OCI-M1 (cell line): ENCODE measurements around the gene DNAJB4.
"Not testable (repeated sequence)": the region's sequence is repeated elsewhere in the genome, so short reads cannot be mapped to it uniquely, and the experiment has no call there.

ENCODE experiments used
- DNase-seq: peaks from one replicate; lab custom pipeline; 2025; lab: John Stamatoyannopoulos, UW

DNAJB4 gene

DNA sequence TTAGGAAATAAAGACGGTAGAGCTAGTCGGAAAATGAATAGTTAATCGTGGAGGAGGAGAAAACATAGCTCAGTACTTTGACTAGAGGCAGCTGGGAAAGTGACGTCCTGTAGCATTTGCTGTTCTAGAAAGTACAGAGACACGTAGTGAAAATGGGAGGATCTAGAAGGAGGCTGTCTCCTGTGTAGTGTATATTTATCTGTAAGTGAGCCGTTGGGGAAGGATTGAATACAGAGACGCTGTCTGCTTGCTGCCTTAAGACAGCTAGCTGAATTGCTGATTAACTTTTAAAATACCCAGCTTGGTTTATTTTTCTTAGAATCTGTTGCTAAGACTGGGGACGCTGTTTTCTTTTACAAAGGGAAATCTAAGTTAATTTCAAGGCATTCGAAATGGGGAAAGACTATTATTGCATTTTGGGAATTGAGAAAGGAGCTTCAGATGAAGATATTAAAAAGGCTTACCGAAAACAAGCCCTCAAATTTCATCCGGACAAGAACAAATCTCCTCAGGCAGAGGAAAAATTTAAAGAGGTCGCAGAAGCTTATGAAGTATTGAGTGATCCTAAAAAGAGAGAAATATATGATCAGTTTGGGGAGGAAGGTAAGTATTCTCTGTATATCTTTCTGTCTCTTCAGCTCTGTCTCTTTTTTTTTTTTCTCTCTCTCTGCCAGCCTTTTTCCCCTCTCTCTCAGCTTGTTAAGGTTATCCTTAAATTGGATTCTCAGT is at the start of gene DNAJB4:
Gene DNAJB4 (plus strand): TSS at position 221 of the 729 bp plus-strand sequence. CDS start 172 bp downstream, at position 393.
- peak; percentile 99 for DNase-seq

DNA sequence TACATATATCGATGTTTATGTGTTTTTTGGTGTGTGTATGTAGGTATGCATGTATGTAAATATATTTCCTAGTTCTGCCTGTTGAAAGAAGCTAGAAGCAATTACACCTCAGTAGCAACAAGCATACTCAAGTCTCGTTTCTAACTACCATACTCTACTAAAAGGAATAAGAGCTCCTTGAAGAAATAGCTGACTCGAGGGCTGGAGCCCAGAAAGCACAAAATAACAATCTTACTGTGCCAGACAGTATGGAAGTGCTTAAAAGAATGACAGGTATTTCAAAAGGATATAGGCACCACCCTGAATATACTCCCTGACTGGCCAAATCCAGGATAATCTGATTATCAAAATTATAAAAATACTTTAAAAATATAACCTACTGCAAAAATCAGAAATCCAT is 49.0 kb upstream of the DNAJB4 start:
- DNase-seq = no peak

DNA sequence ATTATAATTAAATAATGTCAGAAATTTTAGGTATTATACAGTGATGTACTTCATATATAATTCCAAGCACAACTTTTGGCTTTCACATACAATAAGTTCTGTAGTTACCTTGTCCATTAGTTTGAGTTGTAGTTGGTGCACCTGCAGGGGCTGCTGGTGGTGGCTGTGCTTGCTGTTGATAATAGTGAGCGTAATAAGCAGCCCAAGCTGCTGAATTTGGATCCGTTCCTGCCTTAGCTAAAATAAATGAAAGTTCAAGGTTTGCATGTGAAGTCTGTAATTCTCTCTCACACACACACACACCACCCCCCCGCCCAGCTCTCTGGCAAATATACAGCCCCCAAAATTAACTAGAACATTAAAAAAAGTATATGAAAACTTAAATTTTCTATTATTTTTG is 48.3 kb upstream of the DNAJB4 start:
- no peak for DNase-seq

DNA sequence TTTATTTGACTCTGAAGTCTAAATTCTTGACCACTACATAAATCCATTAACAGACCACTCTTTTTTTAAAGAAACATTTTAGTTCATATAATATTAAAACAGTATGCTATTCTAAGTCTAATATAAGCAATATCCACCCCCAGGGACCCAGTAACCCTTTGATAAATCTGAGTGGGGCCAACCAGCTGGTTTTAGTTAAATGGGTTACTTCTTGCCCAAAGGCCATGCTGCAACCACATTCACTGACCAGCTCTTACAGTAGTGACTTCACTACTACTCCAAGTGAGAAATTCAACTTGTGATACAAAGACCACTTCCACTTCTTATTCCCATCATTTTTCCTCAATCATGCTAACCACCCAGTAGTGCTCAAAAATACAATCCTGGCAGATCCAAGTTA is 46.3 kb upstream of the DNAJB4 start:
- no peak for DNase-seq

DNA sequence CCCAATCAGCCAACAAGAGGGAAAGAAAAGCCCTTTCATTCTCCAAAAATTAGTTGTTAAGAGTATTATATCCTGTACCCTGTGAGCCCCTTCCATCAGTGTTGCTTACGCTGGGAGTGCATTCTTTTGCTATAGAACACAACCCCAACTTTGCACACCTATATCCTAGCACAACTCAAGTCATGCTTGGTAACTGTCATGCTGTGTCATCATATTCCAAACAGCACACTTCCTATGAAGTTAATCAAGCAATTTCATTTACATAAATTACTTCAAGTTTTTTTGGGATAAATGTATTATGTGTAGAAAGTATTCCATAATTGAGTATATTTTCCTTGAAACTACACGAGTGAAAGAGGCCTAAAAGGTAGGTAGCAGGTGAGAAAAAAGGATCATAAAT is 45.9 kb upstream of the DNAJB4 start:
- DNase-seq = no peak

DNA sequence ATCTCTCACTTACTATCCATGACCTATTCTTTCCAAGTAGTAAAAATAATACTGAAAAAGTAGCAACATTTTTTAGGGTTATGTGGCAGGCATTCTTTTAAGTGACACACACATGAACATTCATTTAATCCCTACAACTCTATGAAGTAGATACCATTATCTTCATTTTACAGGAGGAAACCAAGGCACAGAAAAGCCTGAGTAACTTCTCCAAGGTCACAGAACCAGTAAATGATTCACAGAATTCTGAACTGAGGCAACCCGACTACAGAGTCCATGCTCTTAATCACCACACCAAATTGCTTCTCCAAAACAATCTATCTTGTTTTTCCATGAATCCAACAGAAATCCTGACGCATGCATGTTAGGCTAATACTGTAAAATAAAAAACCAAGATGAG is 43.3 kb upstream of the DNAJB4 start:
- DNase-seq = no peak

DNA sequence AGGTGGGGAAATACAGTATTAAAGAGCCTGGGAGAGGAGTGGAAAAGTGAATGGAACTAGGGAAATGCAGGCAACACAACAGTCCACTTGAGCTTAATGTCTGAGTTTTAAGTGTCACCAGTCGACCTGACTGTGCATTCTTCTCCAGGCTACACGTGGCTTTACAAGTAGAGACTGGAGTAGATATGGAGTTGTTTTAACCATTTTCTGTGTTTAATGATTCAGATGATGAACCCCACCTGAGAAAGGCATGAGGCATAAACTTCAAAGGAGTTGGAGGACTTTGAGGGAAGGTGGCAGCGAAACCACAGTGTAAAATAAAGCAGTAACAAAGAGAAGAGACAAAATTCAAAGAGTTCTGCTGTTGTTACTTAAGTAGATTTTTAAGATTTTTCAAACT is 38.4 kb upstream of the DNAJB4 start:
- no peak for DNase-seq

DNA sequence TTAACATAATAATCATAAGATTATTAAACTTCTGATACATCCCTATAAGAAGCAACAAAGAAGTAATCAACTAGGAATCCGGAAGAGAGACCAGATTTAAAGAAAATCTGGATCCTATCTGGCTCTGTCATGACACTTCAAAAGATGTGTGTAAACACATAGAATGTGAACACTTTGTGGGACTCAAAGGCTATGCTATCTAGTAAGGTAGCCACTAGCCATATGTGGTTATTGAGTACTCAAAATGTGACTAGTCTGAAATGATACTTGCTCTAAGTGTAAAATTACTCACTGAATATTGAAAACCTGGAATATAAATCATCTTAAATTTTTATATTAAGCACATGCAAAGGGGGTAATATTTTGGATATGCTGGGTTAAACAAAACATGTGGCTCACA is 34.5 kb upstream of the DNAJB4 start:
- no peak for DNase-seq

DNA sequence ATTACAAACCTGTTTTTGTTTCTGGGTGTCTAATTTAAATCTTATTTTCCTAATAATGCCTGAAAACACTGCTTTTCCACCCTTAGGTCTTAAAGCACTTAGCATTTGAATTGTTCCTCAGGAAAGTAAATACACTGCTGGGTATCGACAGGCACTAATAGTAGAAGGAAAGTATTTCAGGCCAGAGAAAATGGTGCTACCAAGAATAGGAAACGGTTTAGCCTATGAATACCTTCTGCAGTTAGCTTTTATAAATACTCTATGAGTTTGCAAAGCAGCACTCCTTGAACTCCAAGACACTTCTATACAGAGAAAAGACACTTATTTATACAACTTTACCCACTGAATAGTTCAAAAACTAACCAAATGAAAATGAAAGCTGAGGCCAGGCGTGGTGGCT is 32.7 kb upstream of the DNAJB4 start:
- no peak for DNase-seq

DNA sequence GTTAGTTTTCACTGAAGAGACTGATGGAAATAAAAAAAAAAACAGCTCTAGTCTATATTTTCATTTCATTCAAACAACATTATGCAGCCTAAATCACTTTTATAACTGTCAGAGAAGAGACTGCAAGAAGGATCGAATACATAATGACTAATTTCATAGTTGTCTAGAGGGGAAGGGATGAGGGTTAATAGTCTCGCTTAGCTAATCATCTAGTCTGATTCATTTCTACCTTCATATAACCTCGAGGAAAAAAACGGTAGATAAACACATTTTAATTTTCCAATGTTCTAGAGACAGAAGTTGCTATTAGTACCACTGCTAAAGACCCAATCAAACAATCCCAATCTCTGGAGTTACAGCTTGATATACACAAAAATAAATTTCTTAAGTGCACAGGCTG is 29.4 kb upstream of the DNAJB4 start:
- no peak for DNase-seq

DNA sequence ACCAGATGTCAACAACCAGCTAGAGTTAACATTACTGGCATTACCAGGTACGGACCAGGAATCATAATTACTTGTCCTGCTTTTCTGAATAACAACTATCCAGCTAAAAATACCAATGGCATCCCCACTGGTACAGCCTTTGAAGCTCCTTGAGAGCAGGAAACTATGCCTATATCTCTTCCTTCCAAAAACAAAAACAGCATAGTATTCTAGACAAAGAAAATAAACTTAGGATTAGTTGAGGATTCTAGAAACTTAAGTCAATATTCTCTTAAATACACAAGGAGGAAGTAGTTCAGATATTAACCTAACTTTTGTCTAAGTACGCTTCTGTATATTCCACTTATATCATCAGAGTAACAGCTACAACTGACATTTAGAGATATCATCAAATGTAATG is 28.8 kb upstream of the DNAJB4 start:
- peak; percentile 38 for DNase-seq

DNA sequence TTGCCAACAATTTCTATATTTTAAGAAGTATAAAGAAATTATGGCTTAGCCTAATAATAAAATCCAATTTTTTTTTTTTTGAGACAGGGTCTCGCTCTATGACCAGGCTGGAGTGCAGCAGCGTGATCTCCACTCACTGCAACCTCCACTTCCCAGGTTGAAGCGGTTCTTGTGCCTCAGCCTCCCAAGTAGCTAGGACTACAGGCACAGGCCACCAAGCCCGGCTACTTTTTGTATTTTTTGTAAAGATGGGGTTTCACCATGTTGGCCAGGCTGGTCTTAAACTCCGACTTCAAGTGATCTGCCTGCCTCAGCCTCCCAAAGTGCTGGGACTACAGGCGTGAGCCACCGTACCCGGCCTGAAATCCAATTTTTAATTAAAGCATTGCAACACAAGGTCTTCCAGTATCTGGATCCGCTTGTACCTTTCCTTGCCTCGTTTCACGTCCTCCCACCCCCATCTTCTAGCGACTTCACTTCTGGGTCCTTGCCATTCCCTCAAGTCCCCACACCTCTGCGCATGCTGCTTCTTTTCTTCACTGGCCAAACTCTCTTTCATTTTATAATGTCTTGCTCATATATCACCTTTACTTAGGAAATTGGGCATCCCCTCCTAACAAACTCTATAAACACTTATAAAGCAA is 28.2 kb upstream of the DNAJB4 start:
- DNase-seq = peak; percentile 58

DNA sequence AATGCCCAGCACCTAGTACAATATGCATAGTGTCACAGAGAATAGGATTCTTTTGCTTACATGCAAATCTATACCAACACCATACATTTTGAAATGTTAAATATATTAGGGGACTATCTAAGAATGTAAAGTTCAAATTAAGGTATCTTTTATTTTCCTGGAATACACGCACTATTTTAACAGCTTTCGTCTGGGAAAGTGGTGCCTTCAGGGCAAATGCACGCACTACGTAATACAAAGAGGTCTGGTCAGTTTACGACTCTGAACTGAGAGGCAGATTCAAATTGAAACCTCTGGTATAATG is 26.8 kb upstream of the DNAJB4 start:
- DNase-seq = no peak

DNA sequence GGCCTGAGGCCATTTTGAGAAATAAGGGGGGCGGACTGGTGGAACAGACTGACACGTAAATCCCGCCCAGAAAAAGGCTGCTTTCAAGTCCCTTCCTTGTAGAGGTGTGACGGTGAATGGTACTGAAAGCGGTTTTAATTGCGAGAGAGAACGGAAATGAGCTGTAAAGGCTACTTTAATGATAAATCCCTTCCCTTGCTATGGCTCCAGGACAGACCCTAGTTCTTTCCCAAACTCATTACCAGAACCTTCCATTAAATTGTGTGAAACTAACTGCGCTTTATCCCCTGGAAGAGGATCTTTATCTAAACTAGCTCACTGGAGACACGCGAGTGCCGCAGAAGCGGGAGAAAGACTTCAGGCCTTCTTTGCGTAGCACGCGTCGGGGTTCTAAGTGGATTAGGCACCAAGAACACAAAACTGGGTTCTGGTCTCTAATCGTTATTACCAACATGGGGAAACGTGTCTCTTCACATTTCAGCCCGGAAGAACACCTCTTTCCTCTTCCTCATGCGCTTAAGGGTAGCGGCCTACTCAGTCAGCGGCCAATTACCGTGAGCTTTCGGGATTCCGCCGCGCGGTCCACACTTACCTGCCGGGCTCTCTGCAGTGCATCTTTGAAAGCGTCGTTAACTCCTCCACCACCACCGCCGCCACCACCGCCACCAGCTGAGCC is 26.3 kb upstream of the DNAJB4 start:
- peak; percentile 95 for DNase-seq

DNA sequence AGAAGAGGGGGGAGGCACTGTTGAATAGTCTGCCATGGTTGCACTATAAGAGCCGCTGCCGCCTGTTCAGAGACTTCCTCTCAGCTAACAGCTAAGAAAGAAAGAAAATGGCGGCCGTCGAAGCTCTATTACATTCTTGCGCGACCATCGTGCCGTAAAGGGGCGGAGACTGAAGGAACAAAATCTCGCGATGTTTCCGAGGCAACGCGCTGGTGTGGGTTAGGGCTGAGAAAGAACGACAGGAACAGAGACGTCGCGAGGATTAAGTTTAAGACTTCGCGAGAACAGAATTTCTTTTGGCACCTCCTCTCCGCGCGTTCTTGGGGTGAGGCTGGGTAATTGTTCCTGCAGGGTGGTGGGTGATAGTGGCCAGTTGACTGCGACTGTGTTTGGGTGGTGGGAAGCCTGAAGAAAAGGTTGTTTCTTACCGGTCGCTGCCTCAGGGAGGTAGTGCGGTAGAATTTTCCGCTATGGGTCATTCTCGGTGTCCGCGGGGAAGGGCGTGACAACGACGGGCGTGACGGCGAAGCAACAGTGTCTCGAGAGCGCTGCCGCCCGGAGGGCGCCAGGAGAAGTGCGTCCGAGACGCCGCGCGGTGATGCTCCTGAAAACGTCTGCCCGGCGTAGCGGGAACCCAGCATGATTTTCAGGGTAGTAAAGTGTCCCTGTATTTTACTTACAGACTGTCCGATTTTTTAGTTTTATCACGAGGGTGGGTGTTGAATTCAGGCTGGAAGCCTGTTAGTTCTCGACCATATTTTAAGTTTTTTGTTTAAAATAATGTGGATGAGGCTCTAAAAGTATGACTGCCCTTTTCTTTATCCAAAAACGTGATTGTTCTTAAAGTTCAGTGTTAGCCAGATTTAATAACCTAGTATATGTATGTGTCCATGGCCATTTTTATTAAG is 25.5 kb upstream of the DNAJB4 start, which contains the start of gene FUBP1:
Gene FUBP1 (minus strand): TSS at position 104 of the 908 bp plus-strand sequence. CDS start 68 bp downstream, at position 36.
- DNase-seq = peak; percentile 100

DNA sequence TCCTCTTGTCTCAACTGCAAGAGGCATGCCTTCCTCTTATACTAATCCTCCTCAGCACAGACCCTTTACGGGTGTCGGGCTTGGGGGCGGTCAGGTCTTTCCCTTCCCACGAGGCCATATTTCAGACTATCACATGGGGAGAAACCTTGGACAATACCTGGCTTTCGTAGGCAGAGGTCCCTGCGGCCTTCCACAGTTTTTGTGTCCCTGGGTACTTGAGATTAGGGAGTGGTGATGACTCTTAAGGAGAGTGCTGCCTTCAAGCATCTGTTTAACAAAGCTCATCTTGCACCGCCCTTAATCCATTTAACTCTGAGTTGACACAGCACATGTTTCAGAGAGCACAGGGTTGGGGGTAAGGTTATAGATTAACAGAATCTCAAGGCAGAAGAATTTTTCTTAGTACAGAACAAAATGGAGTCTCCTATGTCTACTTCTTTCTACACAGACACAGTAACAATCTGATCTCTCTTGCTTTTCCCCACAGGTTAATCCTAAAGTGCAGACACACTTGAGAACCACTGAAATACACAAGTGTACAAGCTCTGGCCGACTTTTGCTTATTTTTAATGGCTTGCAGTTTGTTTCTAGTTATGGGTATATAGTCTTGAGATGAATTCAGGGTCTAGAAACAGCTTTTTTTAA is 21.3 kb upstream of the DNAJB4 start:
- DNase-seq = not testable (repeated sequence)

DNA sequence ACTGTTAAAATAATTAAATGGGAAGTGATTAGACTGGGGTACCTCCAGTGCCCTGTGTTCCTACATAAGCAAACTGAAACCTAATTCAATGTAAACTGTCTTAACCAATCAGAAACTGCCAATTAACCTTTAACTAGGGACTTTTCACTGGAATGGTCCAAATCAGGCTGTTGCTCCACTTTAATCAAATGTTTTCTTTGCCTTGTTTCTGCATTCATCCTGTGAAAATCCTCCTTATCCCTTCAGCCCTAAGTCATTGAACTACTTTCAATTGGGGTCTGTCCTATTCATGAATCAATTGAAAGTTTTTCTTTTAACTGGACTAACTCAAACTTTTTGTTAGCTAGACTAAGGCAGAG is 20.8 kb upstream of the DNAJB4 start:
- peak; percentile 15 for DNase-seq

DNA sequence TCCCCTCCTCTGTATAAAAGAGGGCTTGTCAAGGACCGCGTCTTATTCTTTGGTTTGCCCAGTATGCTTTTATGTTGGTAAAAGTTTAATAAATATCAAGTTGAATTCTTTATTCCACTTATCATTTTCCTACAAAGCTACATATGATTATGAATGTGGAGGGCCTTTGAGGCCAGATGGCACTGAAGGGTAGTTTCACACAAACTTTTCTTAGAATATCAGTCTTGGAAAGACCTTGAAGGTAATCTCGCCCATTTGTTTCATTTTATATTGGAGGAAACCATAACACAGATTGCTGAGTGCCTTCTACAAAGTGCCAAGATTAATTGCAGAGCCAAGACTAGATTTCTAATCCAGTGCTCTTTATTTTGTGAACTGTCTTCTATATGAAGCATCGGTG is 20.1 kb upstream of the DNAJB4 start:
- no peak for DNase-seq

DNA sequence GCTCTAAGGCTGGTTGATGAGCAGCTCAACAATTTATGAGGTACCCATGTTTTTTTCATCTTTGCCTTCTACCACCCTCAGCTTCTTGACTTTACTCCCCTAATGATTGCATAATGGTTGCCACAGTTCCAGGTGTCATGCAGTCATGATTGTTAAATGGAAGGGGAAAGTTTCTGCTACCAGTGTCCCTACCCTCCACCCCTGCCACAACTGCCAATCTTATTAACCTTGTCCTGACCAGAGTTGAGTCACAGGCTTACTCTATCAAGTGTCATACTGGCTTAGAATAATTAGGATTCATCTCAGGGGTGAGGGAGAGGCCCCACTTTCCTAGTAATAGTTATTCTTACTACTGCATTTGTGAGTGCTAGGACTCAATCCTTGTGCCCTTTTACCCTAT is 17.9 kb upstream of the DNAJB4 start:
- DNase-seq = no peak

DNA sequence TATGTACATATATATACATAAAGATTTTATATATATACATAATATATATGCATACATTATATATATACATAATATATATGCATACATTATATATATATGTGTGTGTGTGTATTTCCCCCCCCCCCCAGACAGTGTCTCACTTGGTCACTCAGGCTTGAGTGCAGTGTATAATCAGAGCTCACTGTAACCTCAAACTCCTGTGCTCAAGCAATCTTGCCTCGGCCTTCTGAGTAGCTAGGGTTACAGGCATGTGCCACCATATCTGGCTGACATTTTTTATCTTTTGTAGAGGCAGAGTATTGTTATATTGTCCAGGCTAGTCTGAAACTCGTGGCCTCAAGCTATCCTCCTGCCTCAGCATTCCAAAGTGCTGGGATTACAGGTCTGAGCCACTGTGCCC is 16.8 kb upstream of the DNAJB4 start:
- no peak for DNase-seq

DNA sequence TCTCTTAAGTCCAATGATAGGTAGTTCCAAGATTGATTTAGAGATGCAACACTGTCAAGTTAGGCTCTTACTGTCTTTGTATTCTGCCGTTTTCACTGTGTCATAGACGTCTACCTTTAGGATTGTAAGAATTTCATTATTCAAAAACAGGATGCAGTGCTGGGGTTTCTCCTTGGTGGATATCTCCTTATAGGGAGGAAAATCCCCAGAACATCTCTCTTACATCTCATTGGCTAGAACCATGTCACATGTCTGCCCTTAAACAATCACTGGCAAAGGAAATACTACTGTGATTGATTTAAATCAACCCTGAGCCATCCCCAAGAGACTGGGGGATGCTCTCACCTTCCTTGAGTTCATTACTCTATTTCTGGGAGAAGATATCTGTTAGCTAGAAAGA is 15.0 kb upstream of the DNAJB4 start:
- DNase-seq = no peak

DNA sequence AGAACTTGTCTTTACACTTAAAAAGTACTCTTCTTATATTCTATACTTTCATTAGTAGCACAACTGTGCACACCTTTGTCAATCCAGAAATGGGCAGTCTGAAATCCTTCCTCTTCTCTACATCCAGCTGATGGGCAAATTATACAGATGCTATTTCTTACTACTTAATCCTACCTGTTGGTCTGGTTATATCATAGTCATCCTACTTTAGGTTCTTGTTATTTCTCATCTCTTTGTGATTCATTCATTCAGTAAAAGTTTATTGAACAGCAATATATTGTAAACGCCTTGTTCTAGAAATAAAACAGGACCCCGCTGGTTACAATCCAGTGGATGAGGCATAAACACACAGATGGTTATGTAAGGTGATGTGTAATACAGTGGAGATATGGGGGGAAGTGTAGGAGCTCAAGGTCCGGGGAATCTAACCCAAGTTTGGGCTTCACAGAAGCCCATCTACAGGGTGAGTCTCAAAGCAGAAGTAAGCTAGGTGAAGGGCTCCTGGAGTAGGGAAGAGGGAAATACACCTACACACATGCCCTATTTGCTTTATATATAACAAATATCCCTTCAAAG is 14.0 kb upstream of the DNAJB4 start:
- no peak for DNase-seq
